GM18499 (cell line): Measurements from ENCODE around the gene KRTAP4-1.
"Not testable (repeated sequence)": the region's sequence is repeated elsewhere in the genome, so short reads cannot be mapped to it uniquely, and the experiment has no call there.

ENCODE experiments used
- ATAC-seq: cut with Tn5 transposase; IDR thresholded peaks from one replicate; pipeline ENCODE4 v1.9.1; 2021; ENCODE audit warnings: moderate number of reproducible peaks; ENCODE audit not compliant: insufficient read depth, unreplicated experiment

Gene KRTAP4-1

GRCh38 chr17:41184480-41184961 is at the start of gene KRTAP4-1:
Gene KRTAP4-1, minus strand, starts transcription at chr17:41184911. Its CDS starts 57 bp downstream, at chr17:41184854.
- ATAC-seq: no peak

GRCh38 chr17:41232399-41233105 is 47.8 kb upstream of the KRTAP4-1 start, which contains the start of gene KRTAP9-3:
Gene KRTAP9-3, plus strand, starts transcription at chr17:41232449. Its CDS starts 53 bp downstream, at chr17:41232502.
- not testable (repeated sequence) for ATAC-seq

- ATAC-seq: no peak
Observed at GRCh38 chr17:41231731-41232130, 47.0 kb upstream of the KRTAP4-1 start.

GRCh38 chr17:41230094-41230493 is 45.4 kb upstream of the KRTAP4-1 start:
- no peak for ATAC-seq

GRCh38 chr17:41226598-41227095 is 41.9 kb upstream of the KRTAP4-1 start, which contains the start of gene KRTAP9-2:
Gene KRTAP9-2, plus strand, starts transcription at chr17:41226648. Its CDS starts 7 bp downstream, at chr17:41226655.
- not testable (repeated sequence) for ATAC-seq

GRCh38 chr17:41226051-41226450 is 41.3 kb upstream of the KRTAP4-1 start:
- no peak for ATAC-seq

GRCh38 chr17:41223821-41224220 is 39.1 kb upstream of the KRTAP4-1 start:
- no peak for ATAC-seq

- ATAC-seq: no peak
Observed at GRCh38 chr17:41215681-41216080, 31.0 kb upstream of the KRTAP4-1 start.

- ATAC-seq: no peak
Observed at GRCh38 chr17:41212524-41213169, 27.9 kb upstream of the KRTAP4-1 start.

- ATAC-seq: no peak
Observed at GRCh38 chr17:41211845-41212466, 27.2 kb upstream of the KRTAP4-1 start.

GRCh38 chr17:41199421-41200078 is 14.8 kb upstream of the KRTAP4-1 start:
- ATAC-seq: no peak

GRCh38 chr17:41196068-41196467 is 11.4 kb upstream of the KRTAP4-1 start:
- no peak for ATAC-seq

- no peak for ATAC-seq
Observed at GRCh38 chr17:41190328-41190727, 5.6 kb upstream of the KRTAP4-1 start.

GRCh38 chr17:41189837-41190318 is 5.2 kb upstream of the KRTAP4-1 start, which contains the start of gene KRTAP9-1:
Gene KRTAP9-1, plus strand, starts transcription at chr17:41189887. Its CDS starts 0 bp downstream, at chr17:41189887.
- not testable (repeated sequence) for ATAC-seq

- no peak for ATAC-seq
Observed at GRCh38 chr17:41186872-41187271, 2.2 kb upstream of the KRTAP4-1 start.

GRCh38 chr17:41185001-41185400 is 290 bp upstream of the KRTAP4-1 start:
- no peak for ATAC-seq

GRCh38 chr17:41178843-41179616 is 5.7 kb downstream of the KRTAP4-1 start:
- no peak for ATAC-seq

- ATAC-seq: no peak
Observed at GRCh38 chr17:41178341-41178740, 6.4 kb downstream of the KRTAP4-1 start.

- ATAC-seq: no peak
Observed at GRCh38 chr17:41177727-41178271, 6.9 kb downstream of the KRTAP4-1 start, which contains the start of gene KRTAP4-2. Gene KRTAP4-2, minus strand, starts transcription at chr17:41178221. Its CDS starts 57 bp downstream, at chr17:41178164.
